SK-N-SH (cell line): Measurements from ENCODE around the gene ANKS1B. TPM values are rescaled to one million over a fixed set of nuclear protein-coding genes. Genes with fewer than 3 reads are reported as not detected.
A peak's percentile ranks its signal among the peaks of the same experiment; 100 is the strongest.

Experiments used
- CTCF ChIA-PET: fragments of 300-600, 350-600 bp; formaldehyde crosslinking; extraction: SDS; loops from one replicate; lab custom pipeline; 2021; lab: Yijun Ruan, JAX
- POLR2A ChIA-PET: fragments of 350-600 bp; sonication (Branson Sonifier 250); formaldehyde crosslinking; extraction: SDS; loops from one replicate; lab custom pipeline; 2020; ENCODE audit warnings: antibody characterized with exemption, inconsistent platforms; lab: Yijun Ruan, JAX
- DNase-seq: peaks from one replicate; pipeline ENCODE4 v3.0.0; 2012
- H2AFZ ChIP-seq: fragments of 200-600 bp; sonication (generic); 2 replicates; pipeline ENCODE4 v1.8.1; 2016; ENCODE audit warnings: antibody characterized with exemption, mild to moderate bottlenecking, low read depth
- H3F3A ChIP-seq: fragments of 200-600 bp; sonication (generic); replicated peaks from 2 replicates; pipeline ENCODE3; 2016; ENCODE audit warnings: antibody characterized with exemption, mild to moderate bottlenecking; ENCODE audit not compliant: insufficient read depth
- H3K27ac ChIP-seq, 2 experiments: fragments of 200-500 bp in 1 of 2; fragments of 200-600 bp in 1 of 2; sonication (Bioruptor generic) in 1 of 2; sonication (generic), shearing (Covaris generic) in 1 of 2; 2 replicates each; pipeline versions ENCODE4 v1.5.1 to v1.6.1; 2014 to 2016; ENCODE audit warnings: low read depth in 2 of 2, inconsistent platforms in 1 of 2, low read length in 1 of 2, mild to moderate bottlenecking in 1 of 2, mixed read lengths in 1 of 2
- H3K27me3 ChIP-seq: fragments of 200-600 bp; sonication (generic), shearing (Covaris generic); 2 replicates; pipeline ENCODE4 v1.6.1; 2016; ENCODE audit warnings: mixed run types; ENCODE audit not compliant: insufficient read depth
- H3K36me3 ChIP-seq, 2 experiments: fragments of 200-500 bp in 1 of 2; fragments of 200-600 bp in 1 of 2; sonication (Bioruptor generic) in 1 of 2; sonication (generic) in 1 of 2; replicated peaks in 1 of 2; 2 replicates each; pipeline versions ENCODE3 to v1.5.1; 2014 to 2016; ENCODE audit warnings: low read length in 1 of 2, mild to moderate bottlenecking in 1 of 2; ENCODE audit not compliant: insufficient read depth in 2 of 2, control insufficient read depth in 1 of 2
- H3K4me1 ChIP-seq, 2 experiments: fragments of 200-500 bp in 1 of 2; fragments of 200-600 bp in 1 of 2; sonication (Bioruptor generic) in 1 of 2; sonication (generic), shearing (Covaris generic) in 1 of 2; 2 replicates each; pipeline versions ENCODE4 v1.5.1 to v1.6.1; 2014 to 2016; ENCODE audit warnings: low read depth in 1 of 2, low read length in 1 of 2, mixed run types in 1 of 2; ENCODE audit not compliant: insufficient read depth in 2 of 2, control insufficient read depth in 1 of 2
- H3K4me2 ChIP-seq: fragments of 200-600 bp; sonication (generic), shearing (Covaris generic); 2 replicates; pipeline ENCODE4 v1.6.1; 2017; ENCODE audit warnings: mixed run types
- H3K4me3 ChIP-seq, 2 experiments: fragments of 200-500 bp in 1 of 2; fragments of 200-600 bp in 1 of 2; sonication (Bioruptor generic) in 1 of 2; sonication (generic), shearing (Covaris generic) in 1 of 2; 2 replicates each; pipeline versions ENCODE4 v1.5.1 to v1.8.1; 2014 to 2016; ENCODE audit warnings: low read depth in 2 of 2, inconsistent platforms in 1 of 2, low read length in 1 of 2, mild to moderate bottlenecking in 1 of 2, mixed read lengths in 1 of 2, moderate library complexity in 1 of 2
- H3K79me2 ChIP-seq: fragments of 200-600 bp; sonication (generic); 2 replicates; pipeline ENCODE4 v1.8.1; 2017; ENCODE audit warnings: mild to moderate bottlenecking; ENCODE audit not compliant: insufficient read depth
- H3K9ac ChIP-seq: fragments of 200-600 bp; sonication (generic); 2 replicates; pipeline ENCODE4 v1.6.1; 2017; ENCODE audit warnings: mixed run types
- H3K9me2 ChIP-seq: fragments of 200-600 bp; sonication (generic); 2 replicates; pipeline ENCODE4 v1.6.1; 2017; ENCODE audit warnings: mixed run types
- H3K9me3 ChIP-seq: fragments of 200-600 bp; sonication (generic); 2 replicates; pipeline ENCODE4 v1.6.1; 2017; ENCODE audit warnings: mixed run types, mild to moderate bottlenecking, moderate library complexity
- H4K20me1 ChIP-seq: fragments of 200-600 bp; sonication (generic); 2 replicates; pipeline ENCODE4 v1.6.1; 2017; ENCODE audit warnings: mild to moderate bottlenecking, mixed run types; ENCODE audit not compliant: insufficient read depth
- GABPA ChIP-seq: IDR thresholded peaks from 2 replicates; pipeline ENCODE4 v1.4.0; 2012; ENCODE audit warnings: low read depth, mild to moderate bottlenecking
- GATA2 ChIP-seq: sonication (generic); formaldehyde crosslinking; IDR thresholded peaks from 2 replicates; pipeline ENCODE4 v1.5.0; 2020; ENCODE audit warnings: mild to moderate bottlenecking, missing genetic modification reagents
- MEF2A ChIP-seq: IDR thresholded peaks from 2 replicates; pipeline ENCODE4 v1.4.0; 2012; ENCODE audit warnings: low read depth, borderline replicate concordance
- NFIC ChIP-seq: IDR thresholded peaks from 2 replicates; pipeline ENCODE4 v1.4.0; 2012; ENCODE audit warnings: borderline replicate concordance
- POLR2AphosphoS5 ChIP-seq: IDR thresholded peaks from 2 replicates; pipeline ENCODE4 v1.6.1; 2012; ENCODE audit warnings: low read depth, low read length
- RAD21 ChIP-seq: IDR thresholded peaks from 2 replicates; pipeline ENCODE4 v1.6.1; 2012; ENCODE audit warnings: mild to moderate bottlenecking, low read length
- SIN3A ChIP-seq: IDR thresholded peaks from 2 replicates; pipeline ENCODE4 v1.6.1; 2012; ENCODE audit warnings: low read depth, mild to moderate bottlenecking, low read length, moderate library complexity, borderline replicate concordance
- SMC3 ChIP-seq: IDR thresholded peaks from 2 replicates; pipeline ENCODE4 v1.6.1; 2012; ENCODE audit warnings: low read depth, low read length, improper control_type of control experiment
- TAF1 ChIP-seq: IDR thresholded peaks from 2 replicates; pipeline ENCODE4 v1.6.1; 2012; ENCODE audit warnings: low read depth, mild to moderate bottlenecking, low read length, moderate library complexity, borderline replicate concordance
- TCF12 ChIP-seq: IDR thresholded peaks from 2 replicates; pipeline ENCODE4 v1.4.0; 2012
- TEAD4 ChIP-seq: IDR thresholded peaks from 2 replicates; pipeline ENCODE4 v1.4.0; 2012; ENCODE audit warnings: mild to moderate bottlenecking, borderline replicate concordance; ENCODE audit not compliant: insufficient read depth
- WGBS: methylation state at CpG from one replicate; pipeline ENCODE4 v1.1.6; 2017; ENCODE audit warnings: low lambda C conversion rate; 5-methylcytosine and 5-hydroxymethylcytosine counted together
- polyA plus RNA-seq, 3 experiments: library from polyadenylated mRNA; depleted of rRNA; stranded (reverse); fragments of >200 nt; gene quantifications; 2 replicates each; pipeline ENCODE4 v1.2.3, GENCODE V29; 2012
- TF ChIP-seq, protein P1 (sequence below): IDR thresholded peaks from 2 replicates; pipeline ENCODE4 v1.6.1; 2012; ENCODE audit warnings: mild to moderate bottlenecking, low read depth, low read length, moderate library complexity
- TF ChIP-seq, protein P2 (sequence below): fragments of 200-600 bp; sonication (generic); IDR thresholded peaks from 2 replicates; pipeline ENCODE4 v1.6.1; 2017; ENCODE audit warnings: antibody characterized with exemption, mild to moderate bottlenecking, moderate library complexity
- TF ChIP-seq, protein P3 (sequence below): IDR thresholded peaks from 2 replicates; pipeline ENCODE4 v1.4.0; 2012; ENCODE audit warnings: low read depth
- TF ChIP-seq, protein P4 (sequence below): fragments of 150-350 bp; IDR thresholded peaks from 2 replicates; pipeline ENCODE4 v1.6.1; 2016; ENCODE audit warnings: mild to moderate bottlenecking, low read depth, low read length

Gene ANKS1B
- polyA plus RNA-seq, 1 of the 3 experiments (the other 2 are of a cell fraction), result 1.8 TPM

DNA sequence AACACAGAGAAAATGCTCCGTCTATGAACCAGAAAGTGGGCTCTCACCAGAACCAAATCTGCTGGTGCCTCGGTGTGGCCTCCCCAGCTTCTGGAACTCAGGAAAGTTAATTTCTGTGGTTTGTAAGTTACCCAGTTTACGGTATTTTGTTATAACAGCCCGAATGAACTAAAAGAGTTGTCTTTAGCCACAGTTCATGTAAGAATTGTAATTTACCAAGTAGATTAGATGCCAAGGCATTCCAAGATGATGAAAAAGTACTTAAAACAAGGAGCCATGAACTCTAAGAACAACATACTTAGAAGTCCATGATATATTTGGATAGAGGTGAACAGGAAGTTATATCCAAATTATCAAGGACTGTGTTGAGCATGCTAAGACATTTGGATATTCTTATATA is 597.1 kb downstream of the ANKS1B start:
- WGBS, result 65% methylated on average over 4 of the region's 4 CpGs
- H2AFZ ChIP-seq, result no peak overlapping the region
- POLR2A ChIA-PET, result no interaction called here

DNA sequence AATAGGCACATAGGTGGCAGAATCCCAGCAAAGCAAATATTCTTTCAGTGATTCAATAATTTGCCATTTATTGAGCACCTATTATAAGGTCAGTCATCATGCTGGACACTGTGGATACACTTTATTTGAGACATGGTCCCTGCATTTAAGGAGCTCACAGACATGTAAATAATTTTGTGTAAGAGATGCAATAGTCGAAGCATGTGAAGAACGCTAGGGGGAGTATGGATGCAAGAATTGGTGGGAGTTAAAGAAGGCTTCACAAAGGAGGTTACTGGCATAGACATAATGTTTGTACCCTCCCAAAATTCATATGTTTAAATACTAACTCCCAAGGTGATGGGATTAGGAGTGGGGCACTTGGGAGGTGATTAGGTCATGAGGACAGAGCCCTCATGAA is 597.8 kb downstream of the ANKS1B start:
- H3K27ac ChIP-seq, result no peak overlapping the region
- 33% methylated on average over 2 of the region's 2 CpGs for WGBS
- ChIA-PET POLR2A (no interaction called here), CTCF (interaction anchor here (0.6 to 3.0 kb wide), 6 partner anchors 18 to 334 kb away, joined by 3 to 14 read pairs (median 3); no protein-coding TSS in a partner anchor)
- no peaks in the 10 kb centered on the region for H3K79me2 ChIP-seq
- H3K9me3 ChIP-seq, result no peaks in the 10 kb centered on the region
- TF ChIP-seq RAD21 (peak; percentile 56), NFIC (no peak), POLR2AphosphoS5 (no peak), SMC3 (peak; percentile 40), MEF2A (no peak), TAF1 (no peak), GATA2 (CRISPR knock-in tag) (no peak), TEAD4 (no peak)
- TF ChIP-seq, protein P1, sequence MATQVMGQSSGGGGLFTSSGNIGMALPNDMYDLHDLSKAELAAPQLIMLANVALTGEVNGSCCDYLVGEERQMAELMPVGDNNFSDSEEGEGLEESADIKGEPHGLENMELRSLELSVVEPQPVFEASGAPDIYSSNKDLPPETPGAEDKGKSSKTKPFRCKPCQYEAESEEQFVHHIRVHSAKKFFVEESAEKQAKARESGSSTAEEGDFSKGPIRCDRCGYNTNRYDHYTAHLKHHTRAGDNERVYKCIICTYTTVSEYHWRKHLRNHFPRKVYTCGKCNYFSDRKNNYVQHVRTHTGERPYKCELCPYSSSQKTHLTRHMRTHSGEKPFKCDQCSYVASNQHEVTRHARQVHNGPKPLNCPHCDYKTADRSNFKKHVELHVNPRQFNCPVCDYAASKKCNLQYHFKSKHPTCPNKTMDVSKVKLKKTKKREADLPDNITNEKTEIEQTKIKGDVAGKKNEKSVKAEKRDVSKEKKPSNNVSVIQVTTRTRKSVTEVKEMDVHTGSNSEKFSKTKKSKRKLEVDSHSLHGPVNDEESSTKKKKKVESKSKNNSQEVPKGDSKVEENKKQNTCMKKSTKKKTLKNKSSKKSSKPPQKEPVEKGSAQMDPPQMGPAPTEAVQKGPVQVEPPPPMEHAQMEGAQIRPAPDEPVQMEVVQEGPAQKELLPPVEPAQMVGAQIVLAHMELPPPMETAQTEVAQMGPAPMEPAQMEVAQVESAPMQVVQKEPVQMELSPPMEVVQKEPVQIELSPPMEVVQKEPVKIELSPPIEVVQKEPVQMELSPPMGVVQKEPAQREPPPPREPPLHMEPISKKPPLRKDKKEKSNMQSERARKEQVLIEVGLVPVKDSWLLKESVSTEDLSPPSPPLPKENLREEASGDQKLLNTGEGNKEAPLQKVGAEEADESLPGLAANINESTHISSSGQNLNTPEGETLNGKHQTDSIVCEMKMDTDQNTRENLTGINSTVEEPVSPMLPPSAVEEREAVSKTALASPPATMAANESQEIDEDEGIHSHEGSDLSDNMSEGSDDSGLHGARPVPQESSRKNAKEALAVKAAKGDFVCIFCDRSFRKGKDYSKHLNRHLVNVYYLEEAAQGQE, result no peak
- TF ChIP-seq, protein P2, sequence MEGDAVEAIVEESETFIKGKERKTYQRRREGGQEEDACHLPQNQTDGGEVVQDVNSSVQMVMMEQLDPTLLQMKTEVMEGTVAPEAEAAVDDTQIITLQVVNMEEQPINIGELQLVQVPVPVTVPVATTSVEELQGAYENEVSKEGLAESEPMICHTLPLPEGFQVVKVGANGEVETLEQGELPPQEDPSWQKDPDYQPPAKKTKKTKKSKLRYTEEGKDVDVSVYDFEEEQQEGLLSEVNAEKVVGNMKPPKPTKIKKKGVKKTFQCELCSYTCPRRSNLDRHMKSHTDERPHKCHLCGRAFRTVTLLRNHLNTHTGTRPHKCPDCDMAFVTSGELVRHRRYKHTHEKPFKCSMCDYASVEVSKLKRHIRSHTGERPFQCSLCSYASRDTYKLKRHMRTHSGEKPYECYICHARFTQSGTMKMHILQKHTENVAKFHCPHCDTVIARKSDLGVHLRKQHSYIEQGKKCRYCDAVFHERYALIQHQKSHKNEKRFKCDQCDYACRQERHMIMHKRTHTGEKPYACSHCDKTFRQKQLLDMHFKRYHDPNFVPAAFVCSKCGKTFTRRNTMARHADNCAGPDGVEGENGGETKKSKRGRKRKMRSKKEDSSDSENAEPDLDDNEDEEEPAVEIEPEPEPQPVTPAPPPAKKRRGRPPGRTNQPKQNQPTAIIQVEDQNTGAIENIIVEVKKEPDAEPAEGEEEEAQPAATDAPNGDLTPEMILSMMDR, result peak; percentile 55
- peak; percentile 3 for DNase-seq
- H3K9me2 ChIP-seq, result no peaks in the 10 kb centered on the region
- peaks cover 0 to 3% of the 10 kb centered on the region in 2 experiments; a peak in 2 of 4 replicates for H3K4me1 ChIP-seq
- no peaks in the 10 kb centered on the region for H4K20me1 ChIP-seq
- H2AFZ ChIP-seq, result no peak overlapping the region
- no peak overlapping the region for H3K9ac ChIP-seq
- no peaks in the 10 kb centered on the region for H3F3A ChIP-seq
- no peak overlapping the region for H3K4me3 ChIP-seq
- H3K4me2 ChIP-seq, result no peak overlapping the region
- H3K36me3 ChIP-seq, result no peaks in the 10 kb centered on the region
- no peaks in the 10 kb centered on the region for H3K27me3 ChIP-seq

More for the DNA sequence above, 597.1 kb downstream of the ANKS1B start:
- CTCF ChIA-PET, result interaction anchor here (0.6 to 3.0 kb wide), 4 partner anchors 8 to 272 kb away, joined by 3 to 14 read pairs (median 3); no protein-coding TSS in a partner anchor
- no peaks in the 10 kb centered on the region for H3K9me3 ChIP-seq
- H3K36me3 ChIP-seq, result no peaks in the 10 kb centered on the region
- H3K9me2 ChIP-seq, result no peaks in the 10 kb centered on the region
- no peak overlapping the region for H3K4me2 ChIP-seq
- no peaks in the 10 kb centered on the region for H4K20me1 ChIP-seq
- no peaks in the 10 kb centered on the region for H3F3A ChIP-seq
- H3K27me3 ChIP-seq, result no peaks in the 10 kb centered on the region
- no peak for DNase-seq
- no peak overlapping the region for H3K4me3 ChIP-seq
- no peak overlapping the region for H3K9ac ChIP-seq
- no peak for TF ChIP-seq TCF12
- TF ChIP-seq TAF1, result no peak
- no peak for TF ChIP-seq GABPA
- TF ChIP-seq, protein P3, sequence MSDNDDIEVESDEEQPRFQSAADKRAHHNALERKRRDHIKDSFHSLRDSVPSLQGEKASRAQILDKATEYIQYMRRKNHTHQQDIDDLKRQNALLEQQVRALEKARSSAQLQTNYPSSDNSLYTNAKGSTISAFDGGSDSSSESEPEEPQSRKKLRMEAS, result no peak
- TF ChIP-seq, protein P4, sequence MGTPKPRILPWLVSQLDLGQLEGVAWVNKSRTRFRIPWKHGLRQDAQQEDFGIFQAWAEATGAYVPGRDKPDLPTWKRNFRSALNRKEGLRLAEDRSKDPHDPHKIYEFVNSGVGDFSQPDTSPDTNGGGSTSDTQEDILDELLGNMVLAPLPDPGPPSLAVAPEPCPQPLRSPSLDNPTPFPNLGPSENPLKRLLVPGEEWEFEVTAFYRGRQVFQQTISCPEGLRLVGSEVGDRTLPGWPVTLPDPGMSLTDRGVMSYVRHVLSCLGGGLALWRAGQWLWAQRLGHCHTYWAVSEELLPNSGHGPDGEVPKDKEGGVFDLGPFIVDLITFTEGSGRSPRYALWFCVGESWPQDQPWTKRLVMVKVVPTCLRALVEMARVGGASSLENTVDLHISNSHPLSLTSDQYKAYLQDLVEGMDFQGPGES, result no peak
- no peak for TF ChIP-seq SIN3A
- TF ChIP-seq, all 33 proteins: peak for 0
- H3K4me1 ChIP-seq, result peaks cover 0 to 3% of the 10 kb centered on the region in 2 experiments; a peak in 2 of 4 replicates
- H3K27ac ChIP-seq, result no peak overlapping the region
- no peaks in the 10 kb centered on the region for H3K79me2 ChIP-seq
